GM12878 (cell line): Measurements from ENCODE around the gene ZNF419.

ENCODE experiments used
- ASH2L ChIP-seq: fragments of 300-600, 200-600 bp; sonication (generic); IDR thresholded peaks from 2 replicates; pipeline ENCODE4 v1.6.1; 2017; ENCODE audit warnings: low read depth, mild to moderate bottlenecking, borderline replicate concordance
- CHD4 ChIP-seq: fragments of 200-600 bp; sonication (generic); IDR thresholded peaks from 2 replicates; pipeline ENCODE4 v1.6.1; 2016; ENCODE audit warnings: mild to moderate bottlenecking
- EP300 ChIP-seq, 2 experiments: fragments of 150-350 bp in 1 of 2; IDR thresholded peaks; 2 replicates each; pipeline ENCODE4 v1.6.1; 2011 to 2012; ENCODE audit warnings: low read depth in 2 of 2, low read length in 2 of 2, borderline replicate concordance in 1 of 2, improper control_type of control experiment in 1 of 2, inconsistent platforms in 1 of 2; ENCODE audit not compliant: control insufficient read depth in 1 of 2
- KAT2A ChIP-seq: conservative IDR thresholded peaks from 2 replicates; pipeline ENCODE4 v1.6.1; 2011; ENCODE audit warnings: low read depth, low read length; ENCODE audit not compliant: control insufficient read depth
- POLR2AphosphoS2 ChIP-seq: IDR thresholded peaks from 2 replicates; pipeline ENCODE4 v1.6.1; 2011; ENCODE audit warnings: low read depth, mild to moderate bottlenecking, low read length, improper control_type of control experiment, moderate library complexity
- TF ChIP-seq, protein P1 (sequence below), 3 experiments: IDR thresholded peaks in 2 of 3; conservative IDR thresholded peaks in 1 of 3; 2 replicates each; pipeline ENCODE4 v1.5.1; 2011; ENCODE audit warnings: low read depth in 3 of 3, low read length in 3 of 3, mild to moderate bottlenecking in 3 of 3, control low read depth in 2 of 3, moderate library complexity in 2 of 3, inconsistent platforms in 1 of 3, mixed read lengths in 1 of 3; ENCODE audit not compliant: control insufficient read depth in 2 of 3, insufficient read depth in 1 of 3; ENCODE audit errors: extremely low read depth in 1 of 3

DNA sequence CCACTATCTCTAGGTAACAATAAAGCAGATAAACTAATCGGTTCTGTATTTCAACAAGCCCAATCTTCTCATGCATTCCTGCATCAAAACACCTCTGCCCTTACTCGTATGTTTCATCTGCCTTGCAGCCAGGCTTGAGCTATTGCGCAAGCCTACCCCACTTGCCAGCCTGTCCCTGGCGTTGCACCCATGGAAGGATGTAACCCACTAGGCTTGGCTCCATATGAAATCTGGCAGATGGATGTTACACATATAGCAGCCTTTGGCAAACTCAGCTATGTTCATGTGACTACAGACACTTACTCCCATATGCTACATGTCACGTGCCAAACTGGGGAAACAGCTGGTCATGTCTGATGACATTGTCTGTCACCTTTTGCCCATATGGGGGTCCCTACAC lies 27.7 kb downstream of the ZNF419 start:
- TF ChIP-seq, protein P1, sequence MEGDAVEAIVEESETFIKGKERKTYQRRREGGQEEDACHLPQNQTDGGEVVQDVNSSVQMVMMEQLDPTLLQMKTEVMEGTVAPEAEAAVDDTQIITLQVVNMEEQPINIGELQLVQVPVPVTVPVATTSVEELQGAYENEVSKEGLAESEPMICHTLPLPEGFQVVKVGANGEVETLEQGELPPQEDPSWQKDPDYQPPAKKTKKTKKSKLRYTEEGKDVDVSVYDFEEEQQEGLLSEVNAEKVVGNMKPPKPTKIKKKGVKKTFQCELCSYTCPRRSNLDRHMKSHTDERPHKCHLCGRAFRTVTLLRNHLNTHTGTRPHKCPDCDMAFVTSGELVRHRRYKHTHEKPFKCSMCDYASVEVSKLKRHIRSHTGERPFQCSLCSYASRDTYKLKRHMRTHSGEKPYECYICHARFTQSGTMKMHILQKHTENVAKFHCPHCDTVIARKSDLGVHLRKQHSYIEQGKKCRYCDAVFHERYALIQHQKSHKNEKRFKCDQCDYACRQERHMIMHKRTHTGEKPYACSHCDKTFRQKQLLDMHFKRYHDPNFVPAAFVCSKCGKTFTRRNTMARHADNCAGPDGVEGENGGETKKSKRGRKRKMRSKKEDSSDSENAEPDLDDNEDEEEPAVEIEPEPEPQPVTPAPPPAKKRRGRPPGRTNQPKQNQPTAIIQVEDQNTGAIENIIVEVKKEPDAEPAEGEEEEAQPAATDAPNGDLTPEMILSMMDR (IDR thresholded peaks at IDR 0.05 in 2 of 3, conservative IDR thresholded peaks at IDR 0.05 in 1 of 3; ENCODE audit: control insufficient read depth in 2 of 3, extremely low read depth in 1 of 3, insufficient read depth in 1 of 3, low read depth in 3 of 3, low read length in 3 of 3) = no peak
- TF ChIP-seq KAT2A = no peak
- TF ChIP-seq CHD4 = no peak
- no peak for TF ChIP-seq EP300 (IDR thresholded peaks at IDR 0.05; ENCODE audit: borderline replicate concordance in 1 of 2, control insufficient read depth in 1 of 2, low read depth in 2 of 2, low read length in 2 of 2)
- TF ChIP-seq POLR2AphosphoS2 = no peak
- no peak for TF ChIP-seq ASH2L
